ENCODE results near the gene SIPA1L3.

DNA sequence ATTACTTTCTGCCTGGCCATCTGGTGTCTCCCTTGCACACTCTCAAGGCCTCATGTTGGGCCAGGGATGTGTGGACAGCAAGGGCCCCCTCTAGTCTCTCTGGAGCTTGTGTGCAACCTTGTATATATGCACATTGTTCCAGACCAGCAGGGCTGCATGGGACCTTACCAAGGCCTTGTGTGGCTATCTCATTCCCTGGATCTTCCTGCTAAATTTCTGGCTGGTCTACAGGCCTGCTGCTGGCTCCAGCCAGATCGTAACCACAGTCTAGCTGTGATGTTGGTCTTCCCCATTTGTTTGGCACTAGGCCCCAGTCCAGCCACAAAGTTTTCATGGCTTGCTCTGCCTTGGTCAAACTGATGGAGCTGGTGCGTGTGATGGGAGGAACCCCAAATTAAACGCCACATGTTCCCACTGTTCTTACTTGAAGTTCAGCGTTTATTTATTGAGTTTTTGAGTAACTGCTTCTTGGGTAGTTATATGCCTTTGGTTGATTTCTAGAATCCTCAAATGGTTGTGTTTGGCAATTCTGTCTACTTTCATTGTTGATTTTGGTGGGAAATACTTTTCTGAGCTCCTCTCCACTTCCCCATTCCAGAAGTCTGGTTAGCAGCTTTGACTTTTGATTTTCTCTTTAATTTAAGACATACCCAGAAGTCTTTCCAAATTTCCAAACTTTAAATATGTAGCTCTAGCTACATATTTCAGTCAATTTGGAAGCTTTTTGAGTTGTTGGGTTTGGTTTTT is 56.4 kb downstream of the SIPA1L3 start:
- TF ChIP-seq NR1H2 (CRISPR knock-in tag; IDR thresholded peaks at IDR 0.05) (no peak), TCF7L2 (IDR thresholded peaks at IDR 0.05; ENCODE audit: low read depth, low read length) (no peak), DIDO1 (tag; IDR thresholded peaks at IDR 0.05; ENCODE audit: low read depth) (no peak), POLR2AphosphoS5 (IDR thresholded peaks at IDR 0.05; ENCODE audit: control insufficient read depth, insufficient read depth, low read depth, low read length) (no peak), ZNF143 (CRISPR knock-in tag; IDR thresholded peaks at IDR 0.05) (no peak)
- TF ChIP-seq, protein P1, sequence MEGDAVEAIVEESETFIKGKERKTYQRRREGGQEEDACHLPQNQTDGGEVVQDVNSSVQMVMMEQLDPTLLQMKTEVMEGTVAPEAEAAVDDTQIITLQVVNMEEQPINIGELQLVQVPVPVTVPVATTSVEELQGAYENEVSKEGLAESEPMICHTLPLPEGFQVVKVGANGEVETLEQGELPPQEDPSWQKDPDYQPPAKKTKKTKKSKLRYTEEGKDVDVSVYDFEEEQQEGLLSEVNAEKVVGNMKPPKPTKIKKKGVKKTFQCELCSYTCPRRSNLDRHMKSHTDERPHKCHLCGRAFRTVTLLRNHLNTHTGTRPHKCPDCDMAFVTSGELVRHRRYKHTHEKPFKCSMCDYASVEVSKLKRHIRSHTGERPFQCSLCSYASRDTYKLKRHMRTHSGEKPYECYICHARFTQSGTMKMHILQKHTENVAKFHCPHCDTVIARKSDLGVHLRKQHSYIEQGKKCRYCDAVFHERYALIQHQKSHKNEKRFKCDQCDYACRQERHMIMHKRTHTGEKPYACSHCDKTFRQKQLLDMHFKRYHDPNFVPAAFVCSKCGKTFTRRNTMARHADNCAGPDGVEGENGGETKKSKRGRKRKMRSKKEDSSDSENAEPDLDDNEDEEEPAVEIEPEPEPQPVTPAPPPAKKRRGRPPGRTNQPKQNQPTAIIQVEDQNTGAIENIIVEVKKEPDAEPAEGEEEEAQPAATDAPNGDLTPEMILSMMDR (IDR thresholded peaks at IDR 0.05 in 2 of 3, conservative IDR thresholded peaks at IDR 0.05 in 1 of 3; ENCODE audit: insufficient read depth in 2 of 3, low read depth in 1 of 3, low read length in 3 of 3) = no peak
- TF ChIP-seq, protein P2, sequence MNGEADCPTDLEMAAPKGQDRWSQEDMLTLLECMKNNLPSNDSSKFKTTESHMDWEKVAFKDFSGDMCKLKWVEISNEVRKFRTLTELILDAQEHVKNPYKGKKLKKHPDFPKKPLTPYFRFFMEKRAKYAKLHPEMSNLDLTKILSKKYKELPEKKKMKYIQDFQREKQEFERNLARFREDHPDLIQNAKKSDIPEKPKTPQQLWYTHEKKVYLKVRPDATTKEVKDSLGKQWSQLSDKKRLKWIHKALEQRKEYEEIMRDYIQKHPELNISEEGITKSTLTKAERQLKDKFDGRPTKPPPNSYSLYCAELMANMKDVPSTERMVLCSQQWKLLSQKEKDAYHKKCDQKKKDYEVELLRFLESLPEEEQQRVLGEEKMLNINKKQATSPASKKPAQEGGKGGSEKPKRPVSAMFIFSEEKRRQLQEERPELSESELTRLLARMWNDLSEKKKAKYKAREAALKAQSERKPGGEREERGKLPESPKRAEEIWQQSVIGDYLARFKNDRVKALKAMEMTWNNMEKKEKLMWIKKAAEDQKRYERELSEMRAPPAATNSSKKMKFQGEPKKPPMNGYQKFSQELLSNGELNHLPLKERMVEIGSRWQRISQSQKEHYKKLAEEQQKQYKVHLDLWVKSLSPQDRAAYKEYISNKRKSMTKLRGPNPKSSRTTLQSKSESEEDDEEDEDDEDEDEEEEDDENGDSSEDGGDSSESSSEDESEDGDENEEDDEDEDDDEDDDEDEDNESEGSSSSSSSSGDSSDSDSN (IDR thresholded peaks at IDR 0.05; ENCODE audit: borderline replicate concordance in 1 of 2, low read depth in 2 of 2, low read length in 2 of 2) = no peak
- TF ChIP-seq, protein P3, sequence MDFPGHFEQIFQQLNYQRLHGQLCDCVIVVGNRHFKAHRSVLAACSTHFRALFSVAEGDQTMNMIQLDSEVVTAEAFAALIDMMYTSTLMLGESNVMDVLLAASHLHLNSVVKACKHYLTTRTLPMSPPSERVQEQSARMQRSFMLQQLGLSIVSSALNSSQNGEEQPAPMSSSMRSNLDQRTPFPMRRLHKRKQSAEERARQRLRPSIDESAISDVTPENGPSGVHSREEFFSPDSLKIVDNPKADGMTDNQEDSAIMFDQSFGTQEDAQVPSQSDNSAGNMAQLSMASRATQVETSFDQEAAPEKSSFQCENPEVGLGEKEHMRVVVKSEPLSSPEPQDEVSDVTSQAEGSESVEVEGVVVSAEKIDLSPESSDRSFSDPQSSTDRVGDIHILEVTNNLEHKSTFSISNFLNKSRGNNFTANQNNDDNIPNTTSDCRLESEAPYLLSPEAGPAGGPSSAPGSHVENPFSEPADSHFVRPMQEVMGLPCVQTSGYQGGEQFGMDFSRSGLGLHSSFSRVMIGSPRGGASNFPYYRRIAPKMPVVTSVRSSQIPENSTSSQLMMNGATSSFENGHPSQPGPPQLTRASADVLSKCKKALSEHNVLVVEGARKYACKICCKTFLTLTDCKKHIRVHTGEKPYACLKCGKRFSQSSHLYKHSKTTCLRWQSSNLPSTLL (IDR thresholded peaks at IDR 0.05) = no peak

Data from K562 (cell line).